ES-I3 (cell line): ENCODE measurements around the gene ZNF679.
A peak's percentile ranks its signal among the peaks of the same experiment; 100 is the strongest.
"Not testable (repeated sequence)": the region's sequence is repeated elsewhere in the genome, so short reads cannot be mapped to it uniquely, and the experiment has no call there.

Experiments used
- H3K36me3 ChIP-seq: 2 replicates; pipeline ENCODE4 v1.6.1; 2013; ENCODE audit warnings: mild to moderate bottlenecking, low read length, control low read depth, moderate library complexity; ENCODE audit not compliant: insufficient read depth
- H3K4me1 ChIP-seq: 2 replicates; pipeline ENCODE4 v1.6.1; 2013; ENCODE audit warnings: mild to moderate bottlenecking, control low read depth, low read length; ENCODE audit not compliant: insufficient read depth
- H3K9ac ChIP-seq: 2 replicates; pipeline ENCODE4 v1.6.1; 2013; ENCODE audit warnings: low read depth, mild to moderate bottlenecking, low read length, moderate library complexity
- H3K9me3 ChIP-seq: 2 replicates; pipeline ENCODE4 v1.6.1; 2013; ENCODE audit warnings: mild to moderate bottlenecking, low read length, moderate library complexity; ENCODE audit not compliant: control insufficient read depth, insufficient read depth

The ZNF679 gene

DNA sequence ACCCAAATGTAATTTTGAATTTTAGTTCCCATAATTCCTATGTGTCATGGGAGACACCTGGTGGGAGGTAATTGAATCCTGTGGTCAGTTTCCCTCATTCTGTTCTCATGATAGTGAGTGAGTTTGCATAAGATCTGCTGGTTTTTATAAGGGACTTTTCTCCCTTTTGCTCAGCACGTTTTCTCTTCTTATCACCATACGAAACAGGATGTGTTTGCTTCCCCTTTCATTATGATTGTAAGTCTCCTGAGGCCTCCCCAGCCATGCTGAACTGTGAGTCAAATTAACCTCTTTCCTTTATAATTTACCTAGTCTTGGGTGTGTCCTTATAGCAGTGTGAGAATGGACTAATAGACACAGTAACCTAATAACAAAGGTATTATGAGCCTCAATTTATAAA lies 49.4 kb downstream of the ZNF679 start:
- Histone ChIP-seq H3K9ac (no peak overlapping the region), H3K4me1 (no peaks in the 10 kb centered on the region), H3K36me3 (no peaks in the 10 kb centered on the region), H3K9me3 (no peaks in the 10 kb centered on the region)

GRCh38 chr7:64294701-64295420 lies 66.6 kb downstream of the ZNF679 start:
- H3K9me3 ChIP-seq, result peaks cover 2% of the 10 kb centered on the region; the same call in 1 of the 2 replicates
- no peaks in the 10 kb centered on the region for H3K36me3 ChIP-seq
- no peaks in the 10 kb centered on the region for H3K4me1 ChIP-seq
- no peak overlapping the region for H3K9ac ChIP-seq

GRCh38 chr7:64297418-64297817 lies 69.1 kb downstream of the ZNF679 start:
- H3K9ac ChIP-seq, H3K9me3 ChIP-seq, H3K36me3 ChIP-seq, H3K4me1 ChIP-seq: not testable (repeated sequence)

- Histone ChIP-seq H3K9ac (no peak overlapping the region), H3K4me1 (no peaks in the 10 kb centered on the region), H3K9me3 (no peaks in the 10 kb centered on the region), H3K36me3 (no peaks in the 10 kb centered on the region)
Observed at GRCh38 chr7:64300641-64301405, 72.5 kb downstream of the ZNF679 start.

GRCh38 chr7:64307254-64308015 lies 79.2 kb downstream of the ZNF679 start:
- Histone ChIP-seq H3K9me3 (no peaks in the 10 kb centered on the region), H3K9ac (peak overlapping the region; percentile 36; the same call in 1 of the 2 replicates), H3K36me3 (no peaks in the 10 kb centered on the region)

GRCh38 chr7:64308016-64308270 lies 79.7 kb downstream of the ZNF679 start:
- Histone ChIP-seq H3K36me3 (no peaks in the 10 kb centered on the region), H3K4me1 (no peaks in the 10 kb centered on the region), H3K9ac (no peak overlapping the region; the same call in 1 of the 2 replicates), H3K9me3 (no peaks in the 10 kb centered on the region)

More at GRCh38 chr7:64307254-64308015, 79.2 kb downstream of the ZNF679 start:
- no peaks in the 10 kb centered on the region for H3K4me1 ChIP-seq

- Histone ChIP-seq H3K9me3 (no peaks in the 10 kb centered on the region), H3K36me3 (no peaks in the 10 kb centered on the region), H3K9ac (no peak overlapping the region), H3K4me1 (no peaks in the 10 kb centered on the region)
Observed at GRCh38 chr7:64310426-64310825, 82.2 kb downstream of the ZNF679 start.

GRCh38 chr7:64312826-64313225 lies 84.6 kb downstream of the ZNF679 start:
- Histone ChIP-seq H3K9ac (no peak overlapping the region), H3K4me1 (no peaks in the 10 kb centered on the region), H3K9me3 (no peaks in the 10 kb centered on the region), H3K36me3 (no peaks in the 10 kb centered on the region)

GRCh38 chr7:64313740-64314491 lies 85.6 kb downstream of the ZNF679 start, which contains the start of gene ZNF736:
TSS of gene ZNF736 (plus strand) at chr7:64313961. CDS start at chr7:64314151, 190 bp downstream.
- peak within 1 kb of the TSS; percentile 54 for H3K9ac ChIP-seq

GRCh38 chr7:64314566-64314965 lies 86.3 kb downstream of the ZNF679 start:
- Histone ChIP-seq H3K4me1 (no peaks in the 10 kb centered on the region), H3K9me3 (no peaks in the 10 kb centered on the region), H3K9ac (peak overlapping the region; percentile 54), H3K36me3 (no peaks in the 10 kb centered on the region)

More at GRCh38 chr7:64313740-64314491, 85.6 kb downstream of the ZNF679 start, which contains the start of gene ZNF736:
- Histone ChIP-seq H3K36me3 (no peaks in the 10 kb centered on the region), H3K9me3 (no peaks in the 10 kb centered on the region), H3K4me1 (no peaks in the 10 kb centered on the region)

GRCh38 chr7:64316031-64316742 lies 87.9 kb downstream of the ZNF679 start:
- H3K36me3 ChIP-seq, H3K4me1 ChIP-seq, H3K9me3 ChIP-seq, H3K9ac ChIP-seq: not testable (repeated sequence)
